H1 (cell line): ENCODE measurements around the gene STIM1. TPM values are rescaled to one million over a fixed set of nuclear protein-coding genes. Genes with fewer than 3 reads are reported as not detected.

Experiments used
- CTCF ChIA-PET: fragments of 300-600 bp; sonication (Branson Sonifier 250); formaldehyde crosslinking; loops from one replicate; lab custom pipeline; 2021; ENCODE audit not compliant: partially characterized antibody; lab: Charles Lee
- POLR2A ChIA-PET: fragments of 300-600 bp; sonication (Branson Sonifier 250); formaldehyde crosslinking; loops from one replicate; lab custom pipeline; 2021; ENCODE audit warnings: inconsistent platforms; ENCODE audit not compliant: partially characterized antibody; lab: Charles Lee
- DNase-seq, 2 experiments: peaks; one replicate each; pipeline versions ENCODE4 v3.0.0 to v3.0.0-alpha.2; 2010 to 2022; ENCODE audit warnings: low spot score in 2 of 2, low read depth in 1 of 2, mixed read lengths in 1 of 2
- FAIRE-seq: peaks from 2 replicates; lab custom pipeline; 2011; peaks lifted over from hg19 to GRCh38; lab: Jason Lieb, UNC
- H2AFZ ChIP-seq: 2 replicates; pipeline ENCODE4 v1.8.1; 2012; ENCODE audit warnings: low read length, inconsistent platforms
- H2AK5ac ChIP-seq: 2 replicates; pipeline ENCODE4 v1.6.1; 2013; ENCODE audit warnings: low read depth, low read length
- H2BK120ac ChIP-seq: replicated peaks from 2 replicates; pipeline ENCODE3; 2013; ENCODE audit warnings: low read depth, low read length, inconsistent platforms
- H2BK12ac ChIP-seq: 2 replicates; pipeline ENCODE4 v1.6.1; 2013; ENCODE audit warnings: low read depth, low read length
- H2BK15ac ChIP-seq: 2 replicates; pipeline ENCODE4 v1.6.1; 2013; ENCODE audit warnings: low read length
- H2BK20ac ChIP-seq: 2 replicates; pipeline ENCODE4 v1.6.1; 2013; ENCODE audit warnings: low read length
- H2BK5ac ChIP-seq: 2 replicates; pipeline ENCODE4 v1.6.1; 2013; ENCODE audit warnings: low read depth, low read length
- H3K14ac ChIP-seq: 2 replicates; pipeline ENCODE4 v1.6.1; 2013; ENCODE audit warnings: inconsistent platforms; ENCODE audit not compliant: insufficient read length
- H3K18ac ChIP-seq: 2 replicates; pipeline ENCODE4 v1.6.1; 2013; ENCODE audit warnings: low read length; ENCODE audit errors: extremely low read depth
- H3K23ac ChIP-seq: 2 replicates; pipeline ENCODE4 v1.6.1; 2013; ENCODE audit warnings: inconsistent platforms; ENCODE audit not compliant: insufficient read length
- H3K23me2 ChIP-seq: 2 replicates; pipeline ENCODE4 v1.6.1; 2013; ENCODE audit warnings: low read depth, low read length
- H3K27ac ChIP-seq: 2 replicates; pipeline ENCODE4 v1.6.1; 2011; ENCODE audit warnings: low read depth, low read length, inconsistent platforms
- H3K27me3 ChIP-seq, 4 experiments: replicated peaks in 1 of 4; 1 replicate in 1 of 4; 2 replicates in 3 of 4; pipeline versions ENCODE4 v1.6.1 to v1.8.1; 2011 to 2013; ENCODE audit warnings: low read length in 3 of 4, mild to moderate bottlenecking in 3 of 4, inconsistent platforms in 2 of 4, mixed read lengths in 2 of 4, moderate library complexity in 1 of 4; ENCODE audit not compliant: control insufficient read depth in 3 of 4, insufficient read depth in 3 of 4; ENCODE audit errors: extremely low read depth in 1 of 4
- H3K36me3 ChIP-seq, 4 experiments: 2 replicates each; pipeline versions ENCODE4 v1.6.1 to v1.8.1; 2011 to 2013; ENCODE audit warnings: mild to moderate bottlenecking in 4 of 4, low read length in 3 of 4, moderate library complexity in 2 of 4, control low read depth in 1 of 4, inconsistent platforms in 1 of 4; ENCODE audit not compliant: insufficient read depth in 4 of 4, control insufficient read depth in 2 of 4
- H3K4ac ChIP-seq: replicated peaks from 2 replicates; pipeline ENCODE3; 2013; ENCODE audit warnings: low read length, low read depth, mixed read lengths, inconsistent platforms; ENCODE audit not compliant: insufficient read length
- H3K4me1 ChIP-seq, 4 experiments: replicated peaks in 1 of 4; 1 replicate in 1 of 4; 2 replicates in 3 of 4; pipeline versions ENCODE4 v1.6.1 to v1.8.1; 2011 to 2013; ENCODE audit warnings: low read length in 3 of 4, inconsistent platforms in 2 of 4, mixed read lengths in 1 of 4; ENCODE audit not compliant: insufficient read depth in 4 of 4, control insufficient read depth in 3 of 4
- H3K4me2 ChIP-seq, 2 experiments: 2 replicates each; pipeline versions ENCODE4 v1.6.1 to v1.8.1; 2011 to 2013; ENCODE audit warnings: low read depth in 2 of 2, low read length in 2 of 2, control low read depth in 1 of 2, inconsistent platforms in 1 of 2, mild to moderate bottlenecking in 1 of 2; ENCODE audit not compliant: insufficient read depth in 1 of 2
- H3K4me3 ChIP-seq, 4 experiments: fragments of 200-600, 300-600 bp in 1 of 4; sonication (generic), shearing (Covaris generic), sonication (Bioruptor Twin) in 1 of 4; 2 replicates each; pipeline versions ENCODE4 v1.5.1 to v1.8.1; 2011 to 2016; ENCODE audit warnings: low read length in 4 of 4, low read depth in 3 of 4, control low read depth in 2 of 4, inconsistent platforms in 2 of 4, mild to moderate bottlenecking in 2 of 4, mixed read lengths in 1 of 4, moderate library complexity in 1 of 4; ENCODE audit not compliant: insufficient read depth in 2 of 4; ENCODE audit errors: extremely low read depth in 1 of 4
- H3K56ac ChIP-seq: replicated peaks from 2 replicates; pipeline ENCODE3; 2013; ENCODE audit warnings: low read depth, mild to moderate bottlenecking, mixed read lengths, low read length, inconsistent platforms; ENCODE audit not compliant: insufficient read length
- H3K79me1 ChIP-seq: 2 replicates; pipeline ENCODE4 v1.6.1; 2013; ENCODE audit warnings: low read depth, low read length, control low read depth
- H3K79me2 ChIP-seq, 2 experiments: 2 replicates each; pipeline versions ENCODE4 v1.6.1 to v1.8.1; 2012 to 2013; ENCODE audit warnings: low read length in 2 of 2, mild to moderate bottlenecking in 2 of 2, inconsistent platforms in 1 of 2; ENCODE audit not compliant: insufficient read depth in 2 of 2, control insufficient read depth in 1 of 2
- H3K9ac ChIP-seq, 4 experiments: replicated peaks in 1 of 4; 1 replicate in 1 of 4; 2 replicates in 3 of 4; pipeline versions ENCODE4 v1.6.1 to v1.8.1; 2011 to 2013; ENCODE audit warnings: low read depth in 3 of 4, low read length in 3 of 4, control low read depth in 2 of 4, mild to moderate bottlenecking in 2 of 4, moderate library complexity in 2 of 4, inconsistent platforms in 1 of 4; ENCODE audit errors: extremely low read depth in 1 of 4
- H3K9me3 ChIP-seq, 2 experiments: 2 replicates each; pipeline versions ENCODE4 v1.6.1 to v1.8.1; 2012 to 2013; ENCODE audit warnings: mild to moderate bottlenecking in 2 of 2, moderate library complexity in 2 of 2, control low read depth in 1 of 2, inconsistent platforms in 1 of 2, low read depth in 1 of 2, low read length in 1 of 2, mixed read lengths in 1 of 2; ENCODE audit not compliant: insufficient read depth in 2 of 2
- H4K20me1 ChIP-seq, 2 experiments: replicated peaks in 1 of 2; 2 replicates each; pipeline versions ENCODE3 to v1.8.1; 2011 to 2013; ENCODE audit warnings: inconsistent platforms in 2 of 2, low read length in 2 of 2, mild to moderate bottlenecking in 1 of 2; ENCODE audit not compliant: insufficient read depth in 2 of 2, control insufficient read depth in 1 of 2
- H4K5ac ChIP-seq: 2 replicates; pipeline ENCODE4 v1.6.1; 2013; ENCODE audit warnings: low read length, low read depth, mixed read lengths, inconsistent platforms; ENCODE audit not compliant: insufficient read length
- H4K8ac ChIP-seq: 2 replicates; pipeline ENCODE4 v1.8.0; 2013; ENCODE audit warnings: mild to moderate bottlenecking, moderate library complexity, low read length, inconsistent platforms; ENCODE audit not compliant: insufficient read depth; ENCODE audit errors: extremely low read depth
- H4K91ac ChIP-seq: replicated peaks from 2 replicates; pipeline ENCODE3; 2013; ENCODE audit warnings: low read length, mixed read lengths, inconsistent platforms; ENCODE audit not compliant: insufficient read length
- BRCA1 ChIP-seq: IDR thresholded peaks from 2 replicates; pipeline ENCODE4 v1.6.1; 2012; ENCODE audit warnings: low read depth, low read length, improper control_type of control experiment
- CBX5 ChIP-seq: fragments of 300-800, 300-1000 bp; sonication (generic); IDR thresholded peaks from 2 replicates; pipeline ENCODE4 v1.7.1; 2016; ENCODE audit warnings: antibody characterized with exemption, low read length, low read depth
- CBX8 ChIP-seq: fragments of 300-800, 300-1000 bp; sonication (generic); IDR thresholded peaks from 2 replicates; pipeline ENCODE4 v1.7.1; 2016; ENCODE audit warnings: low read depth, low read length, borderline replicate concordance
- CEBPB ChIP-seq: IDR thresholded peaks from 2 replicates; pipeline ENCODE4 v1.6.1; 2012; ENCODE audit warnings: low read depth, low read length
- CREB1 ChIP-seq: IDR thresholded peaks from 2 replicates; pipeline ENCODE4 v1.6.1; 2012; ENCODE audit warnings: inconsistent platforms
- GTF2F1 ChIP-seq: IDR thresholded peaks from 2 replicates; pipeline ENCODE4 v1.6.1; 2012; ENCODE audit warnings: low read depth, low read length, improper control_type of control experiment, borderline replicate concordance
- HDAC2 ChIP-seq, 2 experiments: fragments of 300-600 bp in 1 of 2; sonication (generic) in 1 of 2; IDR thresholded peaks; 2 replicates each; pipeline ENCODE4 v1.6.1; 2011 to 2012; ENCODE audit warnings: low read depth in 2 of 2, low read length in 2 of 2, mild to moderate bottlenecking in 2 of 2, moderate library complexity in 2 of 2, borderline replicate concordance in 1 of 2, inconsistent platforms in 1 of 2
- JUND ChIP-seq: IDR thresholded peaks from 2 replicates; pipeline ENCODE4 v1.6.1; 2011; ENCODE audit warnings: mild to moderate bottlenecking, improper control_type of control experiment, low read length
- NANOG ChIP-seq: IDR thresholded peaks from 2 replicates; pipeline ENCODE4 v1.6.1; 2011; ENCODE audit warnings: low read length, low read depth, mild to moderate bottlenecking, inconsistent platforms; ENCODE audit not compliant: insufficient read depth, poor library complexity, severe bottlenecking
- POLR2AphosphoS5 ChIP-seq: IDR thresholded peaks from 2 replicates; pipeline ENCODE4 v1.6.1; 2011; ENCODE audit warnings: low read depth, low read length
- RAD21 ChIP-seq, 2 experiments: IDR thresholded peaks in 1 of 2; conservative IDR thresholded peaks in 1 of 2; 2 replicates each; pipeline ENCODE4 v1.6.1; 2011; ENCODE audit warnings: low read depth in 2 of 2, low read length in 2 of 2, improper control_type of control experiment in 1 of 2, inconsistent platforms in 1 of 2, mild to moderate bottlenecking in 1 of 2, moderate library complexity in 1 of 2
- RNF2 ChIP-seq: fragments of 200-900, 300-1000 bp; sonication (generic); IDR thresholded peaks from 2 replicates; pipeline ENCODE4 v1.7.1; 2016; ENCODE audit warnings: borderline replicate concordance, low read depth, mild to moderate bottlenecking, antibody characterized with exemption, low read length; ENCODE audit not compliant: poor library complexity, severe bottlenecking; ENCODE audit errors: missing control alignments
- SP1 ChIP-seq: IDR thresholded peaks from 2 replicates; pipeline ENCODE4 v1.6.1; 2011; ENCODE audit warnings: low read depth, low read length
- SRF ChIP-seq: IDR thresholded peaks from 2 replicates; pipeline ENCODE4 v1.6.1; 2011; ENCODE audit warnings: mild to moderate bottlenecking, low read depth, low read length, moderate library complexity
- TAF1 ChIP-seq: IDR thresholded peaks from 2 replicates; pipeline ENCODE4 v1.6.1; 2011; ENCODE audit warnings: mild to moderate bottlenecking, low read depth, low read length
- WGBS, 2 experiments: shearing (Covaris generic) in 1 of 2; methylation state at CpG; one replicate each; pipeline versions ENCODE4 v1.1.6 to v1.1.7; 2013 to 2015; ENCODE audit warnings: low lambda C conversion rate in 2 of 2, mixed read lengths in 2 of 2, inconsistent platforms in 1 of 2, low coverage in 1 of 2, missing lambda C conversion rate in 1 of 2; ENCODE audit not compliant: insufficient replicate concordance in 2 of 2, insufficient coverage in 1 of 2, insufficient read length in 1 of 2; ENCODE audit errors: extremely low coverage in 1 of 2, missing lambda C conversion rate in 1 of 2; 5-methylcytosine and 5-hydroxymethylcytosine counted together
- polyA plus RNA-seq, 7 experiments: library from polyadenylated mRNA; depleted of rRNA in 3 of 7; stranded (reverse) in 5 of 7; unstranded in 2 of 7; fragments of >200 nt in 5 of 7; fragments of 200-250 nt in 2 of 7; gene quantifications; 1 replicate in 5 of 7; 2 replicates in 1 of 7; 4 replicates in 1 of 7; pipeline versions ENCODE4 v1.2.1 to v1.2.3, GENCODE V29; 2011 to 2013; ENCODE audit warnings: missing spikeins in 2 of 7, mixed read lengths in 2 of 7
- total RNA-seq: library from RNA; stranded (reverse); fragmentation: NEBNext Ultra II Directional; extraction: Animal tissue kit (Norgen Biotek cat#: 25700); gene quantifications from 2 replicates; pipeline ENCODE4 v1.2.1, GENCODE V29; 2021

Gene STIM1
- total and polyA plus RNA-seq, 2 of the 8 experiments (the other 6 are each of a cell fraction or from before 2014, with no cell fraction given) = 11.1 to 12.2 TPM

DNA sequence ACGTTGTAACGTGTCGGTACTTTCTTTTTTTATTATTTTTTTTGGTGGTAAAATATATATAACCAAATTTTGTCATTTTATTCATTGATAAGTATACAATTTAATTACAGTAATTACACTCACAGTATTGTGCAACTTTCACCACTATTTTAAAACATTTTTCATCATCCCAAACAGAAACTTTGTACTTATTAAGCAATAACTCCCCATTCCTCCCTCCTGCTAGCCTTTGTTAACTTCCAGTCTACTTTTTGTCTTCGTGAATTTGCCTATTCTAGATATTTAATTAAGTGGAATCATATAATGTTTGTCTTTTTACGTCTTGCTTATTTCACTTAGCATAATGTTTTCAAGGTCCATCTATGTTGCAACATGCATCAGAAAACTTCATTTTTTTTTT lies 58.5 kb downstream of the STIM1 start:
- H2AK5ac ChIP-seq = no peak overlapping the region
- WGBS, 2 experiments = 89% methylated on average over 5 of the region's 5 CpGs; no CpG with 5 or more reads in 1 of the 2 experiments
- H3K27me3 ChIP-seq = no peaks in the 10 kb centered on the region
- no peak overlapping the region for H2BK12ac ChIP-seq
- no peak overlapping the region for H2BK15ac ChIP-seq
- H3K23ac ChIP-seq = no peak overlapping the region
- H3K4me2 ChIP-seq = no peak overlapping the region
- H4K5ac ChIP-seq = no peak overlapping the region
- no peaks in the 10 kb centered on the region for H3K79me2 ChIP-seq
- no peak overlapping the region for H4K8ac ChIP-seq
- no peak overlapping the region for H2BK120ac ChIP-seq
- no peak overlapping the region for H3K4ac ChIP-seq
- no peak overlapping the region for H3K14ac ChIP-seq
- ChIA-PET POLR2A (no interaction called here), CTCF (interaction anchor here (1.9 kb wide), 1 partner anchor 59 kb away, joined by 4 read pairs; no protein-coding TSS in a partner anchor)
- no peaks in the 10 kb centered on the region for H3K4me1 ChIP-seq
- no peaks in the 10 kb centered on the region for H3K9me3 ChIP-seq
- no peaks in the 10 kb centered on the region for H3K23me2 ChIP-seq
- no peak for DNase-seq
- H3K18ac ChIP-seq = no peak overlapping the region
- H2BK20ac ChIP-seq = no peak overlapping the region
- no peak overlapping the region for H2BK5ac ChIP-seq
- no peaks in the 10 kb centered on the region for H3K36me3 ChIP-seq
- H3K27ac ChIP-seq = no peak overlapping the region
- H3K79me1 ChIP-seq = no peaks in the 10 kb centered on the region
- H4K91ac ChIP-seq = no peak overlapping the region
- no peak overlapping the region for H3K56ac ChIP-seq
- no peak overlapping the region for H3K9ac ChIP-seq
- H4K20me1 ChIP-seq = peaks cover 0 to 2% of the 10 kb centered on the region in 2 experiments
- FAIRE-seq = no peak
- no peak overlapping the region for H3K4me3 ChIP-seq
- H2AFZ ChIP-seq = no peak overlapping the region
- no peak for TF ChIP-seq CBX8
- TF ChIP-seq RAD21 (IDR thresholded peaks at IDR 0.05 in 1 of 2, conservative IDR thresholded peaks at IDR 0.05 in 1 of 2; ENCODE audit: low read depth in 2 of 2, low read length in 2 of 2) = no peak
- no peak for TF ChIP-seq SRF
- no peak for TF ChIP-seq BRCA1
- TF ChIP-seq GTF2F1 = no peak
- no peak for TF ChIP-seq RNF2
- TF ChIP-seq TAF1 = no peak
- no peak for TF ChIP-seq HDAC2 (IDR thresholded peaks at IDR 0.05; ENCODE audit: borderline replicate concordance in 1 of 2, low read depth in 2 of 2, low read length in 2 of 2)
- no peak for TF ChIP-seq CREB1
- TF ChIP-seq CEBPB = no peak
- TF ChIP-seq SP1 = no peak
- TF ChIP-seq CBX5 = no peak
- TF ChIP-seq NANOG = no peak
- TF ChIP-seq POLR2AphosphoS5 = no peak
- TF ChIP-seq JUND = no peak
